Adipose tissue (tissue), 3 donors: ENCODE results near the gene TP53I11. TPM values are rescaled to one million over a fixed set of nuclear protein-coding genes. Genes with fewer than 3 reads are reported as not detected.

ENCODE experiments used
- H3K27ac ChIP-seq: one replicate; pipeline ENCODE4 v1.5.1; 2013; ENCODE audit warnings: low read depth, low read length
- WGBS, 3 donors: extraction: QIAGEN DNeasy Blood & Tissue Kit; methylation state at CpG; one replicate each; pipeline ENCODE4 v1.1.7; 2013; 5-methylcytosine and 5-hydroxymethylcytosine counted together
- polyA plus RNA-seq, 3 donors: library from polyadenylated mRNA; stranded (reverse); fragments of 200-250 nt; gene quantifications; one replicate each; pipeline ENCODE4 v1.2.3, GENCODE V29; 2013
- donor health status: healthy with polysubstance abuse.
- donor health status: Bipolar disorder and iron deficiency.
- donor health status: healthy.

TP53I11 gene
- polyA plus RNA-seq, 3 donors, result 39.4 to 75.9 (median 51.9) TPM

DNA sequence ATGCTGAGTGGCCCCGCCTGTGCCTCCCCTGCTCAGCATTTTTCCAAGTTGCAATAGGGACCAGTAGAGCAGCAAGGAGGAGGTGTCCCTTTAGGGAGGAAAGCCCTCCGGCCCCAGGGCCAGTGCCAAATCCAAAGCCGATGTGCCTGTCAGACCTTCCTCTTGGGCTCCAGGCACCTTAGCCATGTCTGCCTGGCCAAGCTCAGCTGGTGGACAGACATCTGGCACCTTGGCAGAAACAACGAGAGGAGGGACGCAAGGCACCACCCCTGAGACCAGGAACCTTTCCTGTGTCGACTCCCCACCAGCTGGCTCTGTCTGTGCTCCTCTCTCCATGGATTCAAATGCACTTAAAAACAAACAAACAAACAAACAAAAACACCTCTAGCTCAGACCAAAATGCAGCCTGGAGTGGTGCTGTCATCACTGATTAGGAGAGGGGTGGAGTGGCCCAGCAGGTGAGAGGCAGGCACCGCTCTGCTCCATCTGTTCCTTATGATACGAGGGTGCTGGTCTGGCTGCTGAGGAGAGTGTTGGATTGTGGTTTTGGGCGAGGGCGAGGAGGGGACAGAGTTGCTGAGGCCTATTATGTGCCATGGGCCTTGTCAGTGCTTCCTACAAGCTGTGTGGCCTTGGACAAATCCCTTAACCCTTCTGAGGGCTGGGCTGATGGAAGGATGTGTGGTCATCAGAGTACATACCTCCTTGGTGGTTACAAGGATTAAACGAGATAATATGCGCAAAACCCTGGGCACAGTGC lies 46.2 kb downstream of the TP53I11 start:
- no peak overlapping the region for H3K27ac ChIP-seq
- 73 to 84% (median 79%) methylated on average over 12 of the region's 12 CpGs for WGBS, 3 donors

GRCh38 chr11:44903518-44903917 lies 47.2 kb downstream of the TP53I11 start:
- no peak overlapping the region for H3K27ac ChIP-seq
- 77 to 92% (median 87%) methylated on average over 3 of the region's 3 CpGs for WGBS, 3 donors

GRCh38 chr11:44903035-44903434 lies 47.6 kb downstream of the TP53I11 start:
- no peak overlapping the region for H3K27ac ChIP-seq
- WGBS, 3 donors, result 70 to 92% (median 77%) methylated on average over 7 of the region's 7 CpGs

DNA sequence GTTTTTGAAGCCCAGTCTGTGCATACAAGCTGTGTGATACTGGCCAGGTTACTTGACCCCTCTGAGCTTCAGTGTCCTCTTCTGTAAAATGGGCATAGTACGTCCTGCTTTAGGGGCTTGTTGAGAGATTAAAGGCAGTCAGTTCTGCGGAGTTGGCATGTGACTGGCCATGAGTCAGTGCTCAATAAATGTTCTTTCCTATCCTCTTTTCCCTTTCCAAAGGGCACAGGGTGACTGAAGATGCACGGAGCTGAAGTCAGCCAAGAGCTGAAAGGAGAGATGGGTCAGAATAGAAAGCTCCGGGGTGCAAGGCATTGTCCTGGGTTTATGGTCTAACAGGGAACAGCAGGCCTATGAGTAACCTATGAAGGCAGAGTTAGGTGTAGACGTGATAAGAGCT lies 48.9 kb downstream of the TP53I11 start:
- WGBS, 3 donors, result 76 to 91% (median 91%) methylated on average over 5 of the region's 5 CpGs
- no peak overlapping the region for H3K27ac ChIP-seq

- H3K27ac ChIP-seq, result no peak overlapping the region
- 84 to 90% (median 90%) methylated on average over 7 of the region's 7 CpGs for WGBS, 3 donors
Measured at GRCh38 chr11:44901120-44901633, 49.5 kb downstream of the TP53I11 start.

DNA sequence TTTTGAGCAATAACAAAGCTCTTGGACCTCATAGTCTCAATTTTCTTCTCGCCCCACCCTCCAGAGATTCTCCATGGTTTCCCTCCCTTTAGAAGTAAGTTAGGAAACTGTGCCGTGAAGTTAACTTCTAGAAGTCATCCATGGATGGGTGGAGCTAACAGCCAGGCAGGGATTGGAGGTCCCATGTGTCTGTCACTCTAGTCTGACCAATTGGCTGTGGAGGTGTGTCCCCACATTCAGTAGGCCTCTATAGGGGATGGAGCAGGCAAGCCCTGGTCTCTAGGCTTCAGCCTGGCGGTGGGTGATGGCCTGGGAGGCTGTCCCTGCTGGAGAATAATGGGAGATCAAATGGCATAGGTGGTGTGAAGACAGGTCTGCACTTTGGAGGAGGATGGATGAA lies 50.7 kb downstream of the TP53I11 start:
- H3K27ac ChIP-seq, result no peak overlapping the region
- 76 to 83% (median 80%) methylated on average over 3 of the region's 3 CpGs for WGBS, 3 donors

GRCh38 chr11:44893846-44894617 lies 56.7 kb downstream of the TP53I11 start:
- no peak overlapping the region for H3K27ac ChIP-seq
- whole genome bisulfite sequencing, 3 donors, result 35 to 41% (median 36%) methylated on average over 21 of the region's 21 CpGs

DNA sequence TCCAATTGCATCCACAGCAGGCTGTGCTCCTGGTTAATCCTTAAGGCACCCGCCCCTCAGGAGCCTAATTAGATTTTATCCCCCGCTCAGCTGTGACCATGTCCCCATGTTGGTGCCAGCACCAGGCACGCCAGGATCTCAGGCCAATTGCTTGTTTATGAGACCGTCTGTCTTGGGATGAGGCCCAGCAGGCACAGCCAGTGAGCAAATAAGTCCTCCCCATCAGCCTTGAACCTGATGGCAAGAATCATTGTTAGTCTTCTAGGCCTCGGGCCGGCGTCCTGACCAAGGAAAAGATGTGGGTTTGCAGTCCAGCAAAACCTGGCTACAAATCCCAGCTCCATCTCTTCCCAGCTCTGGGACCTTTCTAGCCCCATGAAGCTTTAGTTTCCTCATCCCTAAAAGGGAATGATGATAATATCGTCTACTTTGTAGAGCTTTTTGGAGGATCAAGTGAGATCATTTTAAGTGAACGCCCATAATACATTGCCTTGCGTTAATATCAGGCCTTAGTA lies 57.3 kb downstream of the TP53I11 start:
- 63 to 66% (median 64%) methylated on average over 10 of the region's 10 CpGs for WGBS, 3 donors
- no peak overlapping the region for H3K27ac ChIP-seq

GRCh38 chr11:44892843-44893242 lies 57.8 kb downstream of the TP53I11 start:
- H3K27ac ChIP-seq, result no peak overlapping the region
- 75 to 92% (median 91%) methylated on average over 7 of the region's 7 CpGs for WGBS, 3 donors

DNA sequence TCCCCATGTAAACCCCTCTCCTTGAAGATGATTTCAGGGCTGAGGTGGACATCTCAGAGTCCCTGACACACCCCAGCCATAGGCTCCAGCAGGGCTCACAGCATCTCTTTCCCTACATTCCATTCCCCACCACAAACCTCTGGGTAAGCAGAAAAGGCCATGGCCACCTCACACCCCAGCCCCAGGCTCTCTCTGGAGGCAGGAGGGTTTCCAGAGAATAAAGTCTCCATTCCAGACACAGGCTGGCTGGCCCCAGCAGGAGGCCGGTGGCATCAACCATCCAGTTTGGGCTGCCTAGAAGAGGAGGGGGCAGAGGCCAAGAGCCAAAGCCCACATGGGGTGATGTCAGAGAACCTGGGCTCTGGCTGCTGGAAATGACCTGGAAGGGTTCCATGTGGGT lies 61.4 kb downstream of the TP53I11 start:
- 100% methylated on average over 1 of the region's 1 CpG for WGBS, 3 donors
- H3K27ac ChIP-seq, result no peak overlapping the region

- no peak overlapping the region for H3K27ac ChIP-seq
- WGBS, 3 donors, result 81 to 92% (median 87%) methylated on average over 3 of the region's 3 CpGs
Measured at GRCh38 chr11:44887636-44888035, 63.0 kb downstream of the TP53I11 start.

GRCh38 chr11:44886790-44887140 lies 63.9 kb downstream of the TP53I11 start:
- H3K27ac ChIP-seq, result no peak overlapping the region
- 53 to 62% (median 53%) methylated on average over 3 of the region's 3 CpGs for WGBS, 3 donors

DNA sequence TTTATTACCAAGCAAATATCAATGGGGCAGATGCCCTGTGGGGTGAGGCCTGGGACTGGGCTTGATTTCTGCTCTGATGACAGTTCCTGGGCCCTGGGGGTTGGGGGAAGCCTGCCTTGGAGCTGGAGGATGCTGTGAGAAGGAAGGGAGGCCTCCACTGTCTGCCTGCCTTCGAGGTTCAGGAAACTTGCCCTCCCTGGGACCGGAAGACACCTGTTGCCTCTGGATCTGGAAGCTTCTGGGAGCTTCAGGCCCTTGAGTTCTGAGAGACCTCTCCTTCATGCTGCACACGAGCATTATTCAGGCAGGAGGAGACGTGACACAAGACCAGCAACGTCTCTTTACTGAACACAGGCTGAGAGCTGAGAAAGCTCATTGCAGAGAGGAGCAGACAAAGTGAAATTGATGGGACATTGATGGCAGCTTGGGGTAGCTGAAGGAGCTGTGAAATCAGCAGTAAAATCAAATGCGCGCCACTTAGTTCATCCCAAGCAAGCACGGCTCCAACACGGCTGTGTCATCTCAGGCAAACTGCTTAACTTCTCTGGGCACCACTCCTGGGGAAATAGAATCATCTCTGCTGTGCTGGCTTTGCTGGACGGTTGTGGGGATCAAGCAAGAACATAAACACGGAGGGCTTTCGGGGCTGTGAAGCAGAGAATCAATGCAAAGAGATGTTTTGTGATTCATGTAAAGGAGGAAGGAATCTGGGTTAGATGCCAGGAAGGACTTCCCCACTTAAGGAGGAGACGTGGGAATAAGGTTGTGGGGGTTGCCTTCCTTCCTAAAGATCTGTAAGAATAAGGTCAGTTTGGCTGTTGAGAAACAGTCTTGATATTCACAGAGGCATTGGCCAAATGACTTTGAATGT lies 64.5 kb downstream of the TP53I11 start:
- 67 to 78% (median 68%) methylated on average over 13 of the region's 13 CpGs for WGBS, 3 donors
- no peak overlapping the region for H3K27ac ChIP-seq

DNA sequence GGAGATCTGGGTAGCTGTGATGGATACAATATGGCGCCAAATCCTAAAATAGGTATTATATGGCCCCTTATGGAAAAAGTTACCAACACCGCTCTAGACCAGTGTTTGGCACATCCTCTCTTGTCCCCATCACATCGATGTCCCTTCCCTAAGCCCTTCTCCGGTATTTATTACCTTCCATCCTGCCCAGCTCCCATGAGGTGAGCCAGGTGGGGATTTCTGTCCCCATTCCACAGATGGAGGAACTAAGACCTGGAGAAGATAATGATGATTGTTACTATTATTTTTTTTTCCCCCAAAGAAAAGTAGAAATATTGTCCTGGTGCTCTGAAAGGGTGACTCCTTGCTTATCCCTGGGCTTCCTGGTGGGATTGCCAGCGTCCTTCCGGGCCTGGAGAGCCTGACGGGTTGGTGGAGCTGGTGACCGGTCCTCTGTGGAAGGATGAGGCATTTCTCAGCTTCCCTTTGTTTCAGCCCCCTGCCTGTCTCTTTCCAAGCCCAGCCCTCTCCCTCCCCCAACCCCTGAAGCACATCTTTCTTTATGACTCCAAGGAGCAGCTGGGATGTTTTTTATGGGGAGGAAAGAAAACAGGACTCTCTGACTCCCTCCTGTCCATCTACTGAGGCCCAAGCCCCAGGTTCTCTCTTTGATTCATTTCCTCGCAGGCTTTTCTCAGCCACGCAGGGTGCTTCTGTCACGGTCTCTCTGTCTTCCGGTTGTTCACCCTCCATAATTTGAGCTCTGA lies 65.4 kb downstream of the TP53I11 start:
- WGBS, 3 donors, result 82 to 90% (median 88%) methylated on average over 12 of the region's 12 CpGs
- no peak overlapping the region for H3K27ac ChIP-seq

DNA sequence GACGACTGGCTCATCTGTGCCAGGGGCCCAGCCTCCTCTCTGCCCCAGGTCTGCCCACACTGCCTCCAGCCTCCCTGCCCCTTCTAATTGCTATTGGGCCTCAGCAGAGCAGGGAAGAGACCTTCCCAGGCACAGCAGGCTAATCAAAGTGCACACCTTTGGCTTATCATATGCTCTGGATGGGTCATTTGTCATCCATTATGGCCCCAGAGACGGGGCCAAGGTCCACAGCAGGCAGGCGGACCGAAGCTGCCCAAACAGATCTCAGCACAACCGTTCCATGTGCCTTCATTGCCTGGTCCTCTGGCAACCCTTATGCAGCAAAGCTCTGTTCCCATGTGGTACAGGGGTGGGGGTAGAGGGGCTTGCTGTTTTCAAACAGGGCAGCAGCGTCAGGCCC lies 66.6 kb downstream of the TP53I11 start:
- no peak overlapping the region for H3K27ac ChIP-seq
- 45 to 95% (median 93%) methylated on average over 6 of the region's 6 CpGs for WGBS, 3 donors

DNA sequence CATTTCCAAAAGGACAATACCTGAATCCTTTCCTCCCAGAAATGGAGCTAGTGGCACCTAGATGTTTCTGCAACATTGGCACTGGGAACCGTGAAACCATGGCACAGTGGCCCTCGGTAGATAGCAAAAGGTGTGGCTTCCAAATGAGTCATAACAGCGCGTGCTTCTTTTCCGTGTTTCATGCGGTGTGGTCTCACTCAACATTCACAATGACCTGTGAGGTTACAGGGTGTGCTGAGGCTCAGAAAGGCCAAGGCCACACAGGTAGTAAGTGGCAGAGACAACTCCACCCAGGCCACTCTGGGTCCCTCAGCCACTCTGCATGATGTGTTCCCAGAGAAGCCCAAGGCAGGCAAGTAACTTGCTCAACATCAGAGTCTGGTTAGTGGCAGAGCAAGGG lies 67.4 kb downstream of the TP53I11 start:
- 78 to 88% (median 79%) methylated on average over 6 of the region's 6 CpGs for WGBS, 3 donors
- no peak overlapping the region for H3K27ac ChIP-seq
